Peyer's patch (tissue), 4 donors: ENCODE results near the gene PDE4D. TPM values are rescaled to one million over a fixed set of nuclear protein-coding genes. Genes with fewer than 3 reads are reported as not detected.

Experiments
- DNase-seq, 3 donors: peaks; one replicate each; pipeline ENCODE4 v3.0.0-alpha.2; 2017 to 2019
- H3K27ac ChIP-seq, 4 donors: fragments of 200-600 bp; sonication (generic); one replicate each; pipeline ENCODE4 v1.5.1; 2016 to 2019
- H3K27me3 ChIP-seq, 2 donors: fragments of 200-600 bp; sonication (generic); one replicate each; pipeline ENCODE4 v1.5.1; 2019
- H3K36me3 ChIP-seq, 3 donors: fragments of 200-600 bp; sonication (generic); one replicate each; pipeline ENCODE4 v1.5.1; 2016 to 2019
- H3K4me1 ChIP-seq, 4 donors: fragments of 200-600 bp; sonication (generic); one replicate each; pipeline ENCODE4 v1.5.1; 2016 to 2019
- H3K4me3 ChIP-seq, 4 donors: fragments of 200-600 bp; sonication (generic); 1 replicate in 3 of 4; 2 replicates in 1 of 4; pipeline ENCODE4 v1.5.1; 2016 to 2019; ENCODE audit warnings: mild to moderate bottlenecking in 1 of 4
- H3K9me3 ChIP-seq, 4 donors: fragments of 200-600 bp; sonication (generic); one replicate each; pipeline ENCODE4 v1.5.1; 2016 to 2019; ENCODE audit warnings: mild to moderate bottlenecking in 1 of 4
- POLR2A ChIP-seq, 2 donors: fragments of 450-650 bp; IDR thresholded peaks; one replicate each; pipeline ENCODE4 v1.5.1; 2017; ENCODE audit warnings: antibody characterized with exemption in 2 of 2, mild to moderate bottlenecking in 2 of 2, moderate library complexity in 2 of 2
- total RNA-seq, 4 donors: library from RNA; depleted of rRNA; stranded (reverse); fragments of >200 nt; gene quantifications; one replicate each; pipeline ENCODE4 v1.1.0, GENCODE V29; 2016
- TF ChIP-seq, protein P1 (sequence below), 6 experiments: fragments of 450-650 bp in 4 of 6; fragments of 200-600 bp in 2 of 6; sonication (generic) in 1 of 6; IDR thresholded peaks; one replicate each; pipeline ENCODE4 v1.5.1; 2017 to 2019; ENCODE audit warnings: antibody characterized with exemption in 6 of 6, mild to moderate bottlenecking in 3 of 6, moderate library complexity in 1 of 6

The PDE4D gene
- total RNA-seq, 4 donors from 2014 or later, result 19.8 to 89.1 (median 43.9) TPM

DNA sequence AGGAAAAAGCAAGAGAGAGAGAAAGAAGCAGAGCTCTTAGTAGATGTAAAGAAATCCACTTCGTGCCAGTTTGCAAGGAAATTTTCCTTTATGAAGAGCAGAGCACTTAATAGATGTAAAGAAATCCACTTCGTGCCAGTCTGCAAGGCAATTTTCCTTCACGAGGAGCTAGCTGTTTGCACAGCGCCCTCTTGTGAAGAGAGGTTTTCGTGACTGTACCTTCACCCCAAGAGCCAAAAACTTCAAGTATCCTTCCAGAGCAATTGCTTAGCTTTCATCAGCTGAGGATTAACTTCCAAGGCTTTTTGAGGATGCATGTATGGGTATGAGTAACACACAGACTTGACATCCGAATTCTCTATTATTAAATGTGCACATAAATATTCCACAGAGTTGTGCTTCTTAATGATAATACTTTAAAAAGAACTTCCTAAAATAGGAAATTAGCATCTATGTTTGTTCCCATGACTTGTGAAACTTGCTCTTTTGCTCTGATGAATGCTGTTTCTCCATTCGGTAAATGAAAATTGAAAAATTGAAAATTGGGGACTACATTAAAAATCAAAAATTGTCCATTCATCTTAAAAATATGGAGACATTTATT lies 525.6 kb downstream of the PDE4D start:
- Histone ChIP-seq H3K4me1 (no peaks in the 10 kb centered on the region), H3K27me3 (no peaks in the 10 kb centered on the region), H3K27ac (no peak overlapping the region), H3K36me3 (no peaks in the 10 kb centered on the region), H3K4me3 (no peak overlapping the region), H3K9me3 (no peaks in the 10 kb centered on the region)
- peak in 1 of 3 donors; percentile 81 for DNase-seq
- TF ChIP-seq POLR2A (IDR thresholded peaks at IDR 0.05), result no peak
- TF ChIP-seq, protein P1, sequence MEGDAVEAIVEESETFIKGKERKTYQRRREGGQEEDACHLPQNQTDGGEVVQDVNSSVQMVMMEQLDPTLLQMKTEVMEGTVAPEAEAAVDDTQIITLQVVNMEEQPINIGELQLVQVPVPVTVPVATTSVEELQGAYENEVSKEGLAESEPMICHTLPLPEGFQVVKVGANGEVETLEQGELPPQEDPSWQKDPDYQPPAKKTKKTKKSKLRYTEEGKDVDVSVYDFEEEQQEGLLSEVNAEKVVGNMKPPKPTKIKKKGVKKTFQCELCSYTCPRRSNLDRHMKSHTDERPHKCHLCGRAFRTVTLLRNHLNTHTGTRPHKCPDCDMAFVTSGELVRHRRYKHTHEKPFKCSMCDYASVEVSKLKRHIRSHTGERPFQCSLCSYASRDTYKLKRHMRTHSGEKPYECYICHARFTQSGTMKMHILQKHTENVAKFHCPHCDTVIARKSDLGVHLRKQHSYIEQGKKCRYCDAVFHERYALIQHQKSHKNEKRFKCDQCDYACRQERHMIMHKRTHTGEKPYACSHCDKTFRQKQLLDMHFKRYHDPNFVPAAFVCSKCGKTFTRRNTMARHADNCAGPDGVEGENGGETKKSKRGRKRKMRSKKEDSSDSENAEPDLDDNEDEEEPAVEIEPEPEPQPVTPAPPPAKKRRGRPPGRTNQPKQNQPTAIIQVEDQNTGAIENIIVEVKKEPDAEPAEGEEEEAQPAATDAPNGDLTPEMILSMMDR (IDR thresholded peaks at IDR 0.05), result peak in 4 of 6 experiments; percentile 52 to 79 (median 76)

DNA sequence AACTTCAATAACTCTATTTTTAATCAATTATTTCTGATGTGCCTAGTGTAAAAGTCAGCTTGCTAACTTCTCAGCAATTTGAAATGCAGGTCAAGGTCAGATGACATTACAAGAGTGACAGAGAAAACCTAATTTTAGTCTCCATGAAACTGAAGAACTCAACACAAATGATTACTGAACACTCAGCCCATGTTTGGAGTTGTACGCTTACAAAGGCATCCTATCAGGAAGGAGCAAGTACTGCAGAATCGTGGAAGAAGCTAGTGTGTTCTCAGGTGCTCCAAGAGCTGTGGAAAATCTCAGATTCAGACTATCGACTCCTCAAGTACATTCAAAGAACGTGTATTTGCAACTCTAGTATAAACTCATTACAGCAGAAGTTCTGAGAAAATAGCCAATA lies 526.7 kb downstream of the PDE4D start:
- H3K27ac ChIP-seq, result no peak overlapping the region
- no peak for DNase-seq
- TF ChIP-seq, protein P1 (IDR thresholded peaks at IDR 0.05), result no peak
- no peak for TF ChIP-seq POLR2A (IDR thresholded peaks at IDR 0.05)
- H3K36me3 ChIP-seq, result no peaks in the 10 kb centered on the region
- H3K4me3 ChIP-seq, result no peak overlapping the region
- H3K4me1 ChIP-seq, result no peaks in the 10 kb centered on the region
- H3K9me3 ChIP-seq, result no peaks in the 10 kb centered on the region
- no peaks in the 10 kb centered on the region for H3K27me3 ChIP-seq

DNA sequence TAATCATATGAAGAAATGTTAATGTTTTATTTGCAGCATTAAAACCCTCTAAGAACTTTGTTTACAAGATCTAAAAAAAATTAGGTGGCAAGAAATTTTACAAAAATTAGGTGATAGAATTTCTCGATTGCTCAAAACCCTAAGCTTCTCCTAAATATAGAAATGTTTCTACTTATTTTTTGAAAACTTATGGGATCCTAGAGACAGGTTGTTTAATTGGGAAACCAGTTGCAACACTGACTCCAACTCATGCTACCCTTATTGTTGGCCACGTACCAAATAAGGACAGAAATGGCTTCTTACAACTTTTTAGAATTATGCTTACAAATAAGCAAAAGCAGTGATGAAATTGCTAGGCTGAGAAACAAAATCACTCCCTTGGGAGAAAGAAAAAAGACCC lies 531.1 kb downstream of the PDE4D start:
- H3K9me3 ChIP-seq, result no peaks in the 10 kb centered on the region
- no peaks in the 10 kb centered on the region for H3K4me1 ChIP-seq
- TF ChIP-seq, protein P1 (IDR thresholded peaks at IDR 0.05), result no peak
- no peak for TF ChIP-seq POLR2A (IDR thresholded peaks at IDR 0.05)
- H3K27me3 ChIP-seq, result no peaks in the 10 kb centered on the region
- H3K36me3 ChIP-seq, result no peaks in the 10 kb centered on the region
- no peak overlapping the region for H3K27ac ChIP-seq
- no peak for DNase-seq
- no peak overlapping the region for H3K4me3 ChIP-seq

DNA sequence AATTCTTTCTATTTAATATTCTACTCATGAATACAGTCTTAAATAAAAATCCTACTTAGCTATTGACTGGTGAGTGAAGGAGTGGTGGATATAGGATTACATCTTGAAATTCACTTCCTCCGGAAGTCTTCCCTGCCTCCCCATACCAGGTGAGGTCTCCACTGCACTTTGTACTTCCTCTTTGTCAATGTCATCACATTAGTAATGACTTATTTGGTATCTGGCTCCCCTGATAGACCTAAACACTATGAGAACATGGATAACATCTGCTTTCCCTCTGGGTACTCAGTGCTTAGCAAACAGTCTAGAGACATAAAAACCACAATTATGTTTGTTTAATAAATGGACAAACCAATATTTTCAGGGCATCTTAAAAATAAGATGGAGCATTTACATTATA lies 532.1 kb downstream of the PDE4D start:
- TF ChIP-seq, protein P1 (IDR thresholded peaks at IDR 0.05), result no peak
- no peak for TF ChIP-seq POLR2A (IDR thresholded peaks at IDR 0.05)
- Histone ChIP-seq H3K4me1 (peaks cover 0 to 4% (median 0%) of the 10 kb centered on the region in 4 donors), H3K9me3 (no peaks in the 10 kb centered on the region), H3K4me3 (no peak overlapping the region), H3K27ac (no peak overlapping the region), H3K27me3 (no peaks in the 10 kb centered on the region), H3K36me3 (no peaks in the 10 kb centered on the region)
- no peak for DNase-seq

DNA sequence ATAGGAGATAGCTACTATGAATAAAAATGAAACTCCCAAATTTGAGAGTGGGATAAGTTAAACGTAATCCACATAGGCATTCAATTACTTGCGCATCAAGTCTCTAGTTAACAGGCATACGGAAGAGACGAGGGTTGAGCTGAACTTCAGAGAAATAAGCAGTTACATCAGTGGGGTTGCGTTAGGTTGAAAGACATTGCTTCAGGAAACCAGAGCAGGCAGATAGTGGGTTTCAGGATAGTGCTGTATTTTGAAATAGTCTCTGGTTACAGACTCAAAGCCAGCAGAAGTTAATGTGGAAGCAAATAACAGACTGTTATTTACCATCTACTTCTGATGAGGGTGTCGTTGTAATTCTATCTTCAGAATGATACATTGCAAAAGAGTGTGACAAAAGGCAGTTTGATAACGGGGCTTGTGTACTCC lies 533.4 kb downstream of the PDE4D start:
- no peak overlapping the region for H3K27ac ChIP-seq

More for the DNA sequence above, 533.4 kb downstream of the PDE4D start:
- H3K4me3 ChIP-seq, result no peak overlapping the region
- H3K36me3 ChIP-seq, result no peaks in the 10 kb centered on the region
- TF ChIP-seq POLR2A (IDR thresholded peaks at IDR 0.05), result no peak
- TF ChIP-seq, protein P1 (IDR thresholded peaks at IDR 0.05), result no peak
- H3K27me3 ChIP-seq, result no peaks in the 10 kb centered on the region
- no peak for DNase-seq
- peaks cover 0 to 4% (median 0%) of the 10 kb centered on the region in 4 donors for H3K4me1 ChIP-seq
- no peaks in the 10 kb centered on the region for H3K9me3 ChIP-seq
